GM21381 (cell line): ENCODE measurements around the gene TIMM22.
A peak's percentile ranks its signal among the peaks of the same experiment; 100 is the strongest.
"Not testable (repeated sequence)": the region's sequence is repeated elsewhere in the genome, so short reads cannot be mapped to it uniquely, and the experiment has no call there.

ENCODE experiments used
- ATAC-seq: cut with Tn5 transposase; IDR thresholded peaks from one replicate; pipeline ENCODE4 v1.9.1; 2021; ENCODE audit warnings: mild to moderate bottlenecking, moderate library complexity; ENCODE audit not compliant: unreplicated experiment

Gene TIMM22

GRCh38 chr17:996554-997344 is at the start of gene TIMM22:
TSS of gene TIMM22 (plus strand) at chr17:997129. CDS start at chr17:997143, 14 bp downstream.
- peak; percentile 89 for ATAC-seq

GRCh38 chr17:948284-948852 is 48.6 kb upstream of the TIMM22 start:
- ATAC-seq = no peak

- ATAC-seq = no peak
These were observed 47.2 kb upstream of the TIMM22 start for GRCh38 chr17:949623-950303.

GRCh38 chr17:951325-952132 is 45.4 kb upstream of the TIMM22 start:
- ATAC-seq = no peak

GRCh38 chr17:952592-952991 is 44.3 kb upstream of the TIMM22 start:
- ATAC-seq = not testable (repeated sequence)

- no peak for ATAC-seq
These were observed 43.2 kb upstream of the TIMM22 start for GRCh38 chr17:953767-954166.

- no peak for ATAC-seq
These were observed 42.3 kb upstream of the TIMM22 start for GRCh38 chr17:954431-955164.

- ATAC-seq = no peak
These were observed 40.0 kb upstream of the TIMM22 start for GRCh38 chr17:956905-957304.

GRCh38 chr17:957856-958421 is 39.0 kb upstream of the TIMM22 start:
- no peak for ATAC-seq

- ATAC-seq = no peak
These were observed 38.0 kb upstream of the TIMM22 start for GRCh38 chr17:958712-959451.

GRCh38 chr17:962166-962565 is 34.8 kb upstream of the TIMM22 start:
- ATAC-seq = no peak

GRCh38 chr17:962670-963069 is 34.3 kb upstream of the TIMM22 start:
- ATAC-seq = no peak

- no peak for ATAC-seq
These were observed 32.1 kb upstream of the TIMM22 start for GRCh38 chr17:964876-965275.

GRCh38 chr17:965311-965989 is 31.5 kb upstream of the TIMM22 start:
- no peak for ATAC-seq

GRCh38 chr17:967122-967521 is 29.8 kb upstream of the TIMM22 start:
- ATAC-seq = no peak

GRCh38 chr17:968812-969730 is 27.9 kb upstream of the TIMM22 start:
- ATAC-seq = no peak

- no peak for ATAC-seq
These were observed 27.0 kb upstream of the TIMM22 start for GRCh38 chr17:969811-970355.

- no peak for ATAC-seq
These were observed 26.6 kb upstream of the TIMM22 start for GRCh38 chr17:970364-970763.
